ENCODE data around the gene METTL1. TPM values are rescaled to one million over a fixed set of nuclear protein-coding genes. Genes with fewer than 3 reads are reported as not detected.
"Not testable (repeated sequence)": the region's sequence is repeated elsewhere in the genome, so short reads cannot be mapped to it uniquely, and the experiment has no call there.

Gene METTL1
- total RNA-seq, 5 donors from 2014 or later (not counting 1 experiment from before 2014, with no cell fraction given): 10.3 to 17.4 (median 14.5) TPM

DNA sequence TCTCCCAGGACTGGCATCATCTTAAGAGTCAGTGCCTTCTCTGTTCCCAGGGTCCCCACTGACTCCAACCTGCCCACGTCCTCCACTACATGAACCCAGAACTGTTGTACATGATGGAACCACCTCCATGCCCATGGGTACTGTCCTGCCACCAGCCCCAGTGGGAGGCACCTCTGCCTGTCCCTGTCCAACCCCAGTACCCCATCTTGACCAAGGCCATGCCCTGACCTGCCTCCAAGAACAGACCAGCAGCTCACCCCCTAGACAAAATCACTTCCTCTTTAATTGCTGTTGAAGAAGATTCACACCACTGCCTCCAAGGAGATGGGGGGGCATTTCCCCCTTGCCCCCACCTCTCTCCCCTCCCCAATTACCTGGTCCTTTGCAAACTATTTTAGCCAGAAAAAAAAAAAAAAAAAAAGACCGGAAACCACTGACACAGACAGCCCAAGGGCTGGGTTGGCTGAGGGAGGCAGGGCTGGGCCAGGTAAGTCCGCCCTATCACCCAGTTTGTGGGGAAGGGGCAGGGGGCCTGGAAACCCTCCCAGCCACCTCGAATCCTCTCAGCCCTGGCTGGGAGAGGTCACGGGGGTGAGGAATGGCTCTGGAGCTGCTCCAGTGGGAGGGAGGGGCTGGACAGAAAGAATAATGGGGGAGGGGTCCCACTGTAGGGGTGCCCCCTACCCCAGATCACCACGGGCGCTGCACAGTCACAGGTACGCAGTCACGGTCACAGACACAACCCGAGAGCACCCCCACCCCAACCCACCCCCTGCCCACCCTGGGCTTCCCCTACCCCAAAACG lies 46.8 kb downstream of the METTL1 start:
- H3K4me3 ChIP-seq (ENCODE audit: control insufficient read depth in 1 of 2, extremely low read depth in 1 of 2, low read length in 1 of 2): no peak overlapping the region
- peaks cover 32% of the 10 kb centered on the region for H3K36me3 Mint-ChIP-seq
- H3K9me3 Mint-ChIP-seq: no peaks in the 10 kb centered on the region
- peaks cover 0 to 15% of the 10 kb centered on the region in 2 experiments for H3K4me1 ChIP-seq (ENCODE audit: control insufficient read depth in 1 of 2, extremely low read depth in 1 of 2, insufficient read depth in 2 of 2, low read length in 2 of 2)
- ATAC-seq (replicated peaks in 1 of 4) (peak in 1 of 4 experiments; percentile 11), DNase-seq (no peak)
- no peak overlapping the region for H3K27ac ChIP-seq (ENCODE audit: low read length)
- H3K9me3 ChIP-seq: no peaks in the 10 kb centered on the region
- peaks cover 14 to 24% (median 19%) of the 10 kb centered on the region in 3 donors for H3K4me1 Mint-ChIP-seq
- POLR2A ChIA-PET: interaction anchor here (0.5 kb wide), 2 partner anchors 36 to 1097 kb away, joined by 3 to 4 read pairs; no protein-coding TSS in a partner anchor
- no peaks in the 10 kb centered on the region for H3K27me3 Mint-ChIP-seq
- no peaks in the 10 kb centered on the region for H3K27me3 ChIP-seq (replicated peaks in 1 of 2; ENCODE audit: control insufficient read depth in 2 of 2, extremely low read depth in 1 of 2, insufficient read depth in 2 of 2, low read length in 1 of 2)
- no peak overlapping the region for H3K4me3 Mint-ChIP-seq
- 85% methylated on average over 1 of the region's 11 CpGs for WGBS (ENCODE audit: insufficient coverage)
- CTCF ChIA-PET: no interaction called here
- peaks cover 20 to 57% of the 10 kb centered on the region in 2 donors for H3K36me3 ChIP-seq (ENCODE audit: control insufficient read depth in 2 of 2, extremely low read depth in 1 of 2, insufficient read depth in 1 of 2, low read length in 1 of 2)
- peak overlapping the region; percentile 68 to 83 for H3K27ac Mint-ChIP-seq

DNA sequence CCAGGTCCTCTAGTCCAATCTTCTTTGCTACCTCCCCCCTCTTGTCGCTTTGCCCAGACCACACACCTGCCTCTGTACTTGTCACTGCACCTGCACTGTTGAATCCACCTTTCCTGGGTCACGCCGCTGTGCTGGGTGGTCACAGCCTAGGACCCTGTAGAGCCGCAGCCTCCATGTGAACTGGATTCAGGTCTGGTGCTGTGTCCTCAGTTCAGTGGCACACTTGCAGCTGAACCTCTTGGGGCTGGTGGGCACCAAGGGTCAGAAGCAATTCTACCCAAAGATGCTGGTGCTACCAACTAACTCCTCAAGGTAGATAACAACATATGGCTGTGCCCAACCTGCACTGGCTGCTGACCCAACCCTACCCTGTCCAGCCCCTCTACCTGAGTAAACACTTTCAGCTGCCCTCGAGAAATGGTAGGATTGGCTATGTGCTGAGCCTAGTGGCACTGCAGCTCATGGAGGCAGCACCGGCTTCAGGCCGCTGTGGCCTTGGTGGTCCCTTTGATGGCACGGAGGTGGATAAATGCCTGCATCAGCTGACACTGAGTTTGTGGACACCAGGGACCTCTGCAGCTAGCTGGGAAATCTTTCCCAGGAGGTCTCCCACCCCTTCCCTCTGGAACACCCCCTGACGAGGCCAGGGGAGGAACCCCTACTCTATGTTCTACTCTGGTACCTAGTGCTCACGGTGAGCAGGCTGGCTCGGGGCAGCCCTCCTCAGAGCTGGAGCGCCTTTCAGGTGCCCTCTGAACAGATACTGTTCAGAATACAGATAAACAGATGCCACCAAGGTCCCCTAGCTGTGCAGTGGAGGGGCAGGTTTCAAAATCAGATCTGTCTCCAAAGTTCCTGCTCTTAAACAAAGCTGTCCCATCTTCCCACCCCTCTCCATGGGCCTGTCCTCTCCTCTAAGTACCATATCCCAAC lies 47.6 kb downstream of the METTL1 start:
- POLR2A ChIA-PET: interaction anchor here in 1 of 2 donors (0.5 kb wide), 1 partner anchor 35 kb away, joined by 3 read pairs; no protein-coding TSS in a partner anchor

DNA sequence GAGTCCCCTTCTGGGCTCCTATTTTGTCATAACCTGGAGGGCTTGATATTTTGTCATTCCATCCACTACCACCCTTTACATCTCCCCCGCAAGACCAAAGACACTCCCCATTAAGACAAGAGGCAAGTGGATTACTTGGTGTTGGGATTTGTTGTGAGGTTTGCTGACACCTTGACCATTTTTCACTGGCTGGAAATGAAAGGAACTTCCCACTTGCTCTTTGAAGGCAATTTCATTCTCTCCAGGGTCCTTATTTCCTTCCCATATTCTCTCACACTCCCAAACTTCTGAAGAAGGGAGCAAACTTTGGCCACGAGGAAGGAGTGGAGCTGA lies 48.3 kb downstream of the METTL1 start:
- no peaks in the 10 kb centered on the region for H3K9me3 ChIP-seq
- H3K4me1 Mint-ChIP-seq: peaks cover 19 to 24% (median 19%) of the 10 kb centered on the region in 3 donors
- DNase-seq (no peak), ATAC-seq (replicated peaks in 1 of 4) (no peak)
- POLR2A ChIA-PET: no interaction called here
- no peaks in the 10 kb centered on the region for H3K27me3 ChIP-seq (replicated peaks in 1 of 2; ENCODE audit: control insufficient read depth in 2 of 2, extremely low read depth in 1 of 2, insufficient read depth in 2 of 2, low read length in 1 of 2)
- H3K36me3 Mint-ChIP-seq: peaks cover 36% of the 10 kb centered on the region
- H3K4me3 Mint-ChIP-seq: no peak overlapping the region
- no CpG with 5 or more reads among the region's 2 CpGs for WGBS (ENCODE audit: insufficient coverage)
- peaks cover 27 to 59% of the 10 kb centered on the region in 2 donors for H3K36me3 ChIP-seq (ENCODE audit: control insufficient read depth in 2 of 2, extremely low read depth in 1 of 2, insufficient read depth in 1 of 2, low read length in 1 of 2)
- no peaks in the 10 kb centered on the region for H3K27me3 Mint-ChIP-seq
- H3K27ac ChIP-seq (ENCODE audit: low read length): no peak overlapping the region
- CTCF ChIA-PET: interaction anchor here in 1 of 2 donors (0.6 kb wide), 1 partner anchor 1805 kb away, joined by 3 read pairs; no protein-coding TSS in a partner anchor
- H3K27ac Mint-ChIP-seq: peak overlapping the region; percentile 7 to 66
- peaks cover 0 to 15% of the 10 kb centered on the region in 2 experiments for H3K4me1 ChIP-seq (ENCODE audit: control insufficient read depth in 1 of 2, extremely low read depth in 1 of 2, insufficient read depth in 2 of 2, low read length in 2 of 2)
- no peaks in the 10 kb centered on the region for H3K9me3 Mint-ChIP-seq
- no peak overlapping the region for H3K4me3 ChIP-seq (ENCODE audit: control insufficient read depth in 1 of 2, extremely low read depth in 1 of 2, low read length in 1 of 2)

More for the DNA sequence above, 47.6 kb downstream of the METTL1 start:
- Histone ChIP-seq H3K27ac (ENCODE audit: low read length) (no peak overlapping the region), H3K9me3 (no peaks in the 10 kb centered on the region), H3K36me3 (ENCODE audit: control insufficient read depth in 2 of 2, extremely low read depth in 1 of 2, insufficient read depth in 1 of 2, low read length in 1 of 2) (peaks cover 21 to 57% of the 10 kb centered on the region in 2 donors), H3K4me3 (ENCODE audit: control insufficient read depth in 1 of 2, extremely low read depth in 1 of 2, low read length in 1 of 2) (no peak overlapping the region), H3K4me1 (ENCODE audit: control insufficient read depth in 1 of 2, extremely low read depth in 1 of 2, insufficient read depth in 2 of 2, low read length in 2 of 2) (peaks cover 0 to 15% of the 10 kb centered on the region in 2 experiments), H3K27me3 (replicated peaks in 1 of 2; ENCODE audit: control insufficient read depth in 2 of 2, extremely low read depth in 1 of 2, insufficient read depth in 2 of 2, low read length in 1 of 2) (no peaks in the 10 kb centered on the region)
- WGBS (ENCODE audit: insufficient coverage): 96% methylated on average over 7 of the region's 12 CpGs
- Mint-ChIP-seq H3K4me1 (peaks cover 19 to 24% (median 19%) of the 10 kb centered on the region in 3 donors), H3K27ac (peak overlapping the region; percentile 68 to 83), H3K27me3 (no peaks in the 10 kb centered on the region), H3K4me3 (no peak overlapping the region), H3K9me3 (no peaks in the 10 kb centered on the region), H3K36me3 (peaks cover 34% of the 10 kb centered on the region)
- ATAC-seq (replicated peaks in 1 of 4) (peak in 3 of 4 experiments; percentile 15 to 21 (median 17)), DNase-seq (no peak)
- CTCF ChIA-PET: interaction anchor here in 1 of 2 donors (0.6 kb wide), 2 partner anchors 16 to 1806 kb away, joined by 3 read pairs; no protein-coding TSS in a partner anchor

DNA sequence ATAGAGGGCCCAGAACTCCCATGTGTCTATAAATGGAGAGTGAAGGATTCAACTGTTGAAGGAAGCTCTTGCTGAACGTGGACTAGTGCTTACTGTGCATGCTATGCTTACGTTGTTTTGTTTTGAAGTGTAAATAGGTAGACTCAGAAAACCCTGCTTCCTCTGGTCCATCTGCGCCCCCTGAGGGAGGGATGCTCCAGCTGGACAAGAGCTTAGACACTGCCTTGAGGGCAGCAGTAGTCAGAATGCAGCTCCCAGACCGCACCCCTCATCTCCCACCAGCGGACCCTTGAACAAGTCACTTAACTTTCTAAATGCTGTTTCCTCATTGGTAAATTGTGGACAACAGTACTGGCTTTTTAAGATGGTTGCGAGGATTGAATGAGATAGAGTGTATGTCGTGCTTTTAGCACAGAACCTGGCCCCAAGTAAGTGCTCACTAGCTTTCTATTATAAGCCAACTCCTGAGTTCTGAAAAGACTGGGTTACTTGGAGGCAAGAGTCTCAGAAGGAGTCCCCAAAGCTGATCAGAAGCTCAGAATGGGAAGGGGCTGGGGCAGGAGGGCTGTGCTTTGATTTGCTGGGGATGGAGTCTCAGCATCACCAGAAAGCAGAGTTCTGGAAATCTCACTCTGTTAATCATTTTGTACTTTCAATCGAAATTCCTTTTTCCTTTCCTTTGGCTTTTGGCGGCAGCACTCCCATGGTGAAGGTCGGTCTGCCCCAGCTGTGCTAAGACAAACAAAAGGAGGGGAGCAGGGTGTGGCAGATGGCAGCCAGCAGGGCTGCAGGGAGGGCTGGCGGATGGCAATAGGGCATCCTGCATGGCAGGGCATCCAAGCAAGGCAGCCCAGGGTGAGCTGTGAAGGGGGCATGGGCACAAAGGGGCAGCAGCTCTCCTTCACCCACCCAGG lies 48.9 kb downstream of the METTL1 start:
- H3K4me3 Mint-ChIP-seq: no peak overlapping the region
- WGBS (ENCODE audit: insufficient coverage): 83% methylated on average over 2 of the region's 11 CpGs
- H3K36me3 ChIP-seq (ENCODE audit: control insufficient read depth in 2 of 2, extremely low read depth in 1 of 2, insufficient read depth in 1 of 2, low read length in 1 of 2): peaks cover 28 to 59% of the 10 kb centered on the region in 2 donors
- no peaks in the 10 kb centered on the region for H3K27me3 Mint-ChIP-seq
- no peaks in the 10 kb centered on the region for H3K27me3 ChIP-seq (replicated peaks in 1 of 2; ENCODE audit: control insufficient read depth in 2 of 2, extremely low read depth in 1 of 2, insufficient read depth in 2 of 2, low read length in 1 of 2)
- DNase-seq (no peak), ATAC-seq (replicated peaks in 1 of 4) (peak in 1 of 4 experiments; percentile 29)
- POLR2A ChIA-PET: interaction anchor here in 1 of 2 donors (0.6 to 0.7 kb wide), 2 partner anchors 128 to 1711 kb away, joined by 6 to 8 read pairs; no protein-coding TSS in a partner anchor
- peaks cover 34% of the 10 kb centered on the region for H3K36me3 Mint-ChIP-seq
- peaks cover 19 to 24% (median 19%) of the 10 kb centered on the region in 3 donors for H3K4me1 Mint-ChIP-seq
- no peak overlapping the region for H3K4me3 ChIP-seq (ENCODE audit: control insufficient read depth in 1 of 2, extremely low read depth in 1 of 2, low read length in 1 of 2)
- no peaks in the 10 kb centered on the region for H3K9me3 Mint-ChIP-seq
- H3K9me3 ChIP-seq: no peaks in the 10 kb centered on the region
- no peak overlapping the region for H3K27ac ChIP-seq (ENCODE audit: low read length)
- peak overlapping the region; percentile 38 to 66 for H3K27ac Mint-ChIP-seq
- CTCF ChIA-PET: interaction anchor here in 1 of 2 donors (0.6 kb wide), 1 partner anchor 1805 kb away, joined by 3 read pairs; no protein-coding TSS in a partner anchor
- H3K4me1 ChIP-seq (ENCODE audit: control insufficient read depth in 1 of 2, extremely low read depth in 1 of 2, insufficient read depth in 2 of 2, low read length in 2 of 2): peaks cover 0 to 15% of the 10 kb centered on the region in 2 experiments

DNA sequence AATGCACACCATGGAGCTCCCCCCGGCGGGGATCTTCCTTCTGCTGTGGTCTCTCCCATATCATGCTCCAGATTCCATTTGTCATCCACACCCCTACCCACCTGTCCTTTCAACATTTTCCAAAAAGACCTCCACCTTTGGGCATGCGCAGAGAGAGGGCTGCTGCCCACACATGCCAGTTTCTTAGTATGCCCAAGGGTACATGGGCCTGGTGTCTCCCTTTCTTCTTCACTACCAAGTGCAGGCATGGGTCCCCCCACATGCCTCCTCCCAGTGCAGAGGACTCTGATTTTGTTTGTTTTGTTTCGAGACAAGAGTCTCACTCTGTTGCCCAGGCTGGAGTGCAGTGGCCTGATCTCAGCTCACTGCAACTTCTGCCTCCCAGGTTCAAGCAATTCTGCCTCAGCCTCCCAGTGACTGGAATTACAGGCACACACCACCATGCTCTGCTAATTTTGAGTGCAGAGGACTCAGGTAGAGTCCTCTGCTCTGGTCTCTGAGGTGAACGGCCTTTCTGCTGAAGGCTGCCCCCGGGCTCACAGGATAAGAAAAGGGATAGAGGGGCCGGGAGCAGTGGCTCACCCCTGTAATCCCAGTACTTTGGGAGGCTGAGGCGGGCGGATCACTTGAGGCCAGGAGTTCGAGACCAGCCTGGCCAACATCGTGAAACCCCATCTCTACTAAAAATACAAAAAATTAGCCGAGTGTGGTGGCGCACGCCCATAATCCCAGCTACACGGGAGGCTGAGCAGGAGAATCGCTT lies 49.9 kb downstream of the METTL1 start:
- Mint-ChIP-seq H3K36me3 (peaks cover 32% of the 10 kb centered on the region), H3K4me1 (peaks cover 18 to 24% (median 19%) of the 10 kb centered on the region in 3 donors), H3K27ac (peak overlapping the region; percentile 70 to 79)
- DNase-seq; CTCF ChIA-PET; H3K9me3 Mint-ChIP-seq; H3K4me3 ChIP-seq (ENCODE audit: control insufficient read depth in 1 of 2, extremely low read depth in 1 of 2, low read length in 1 of 2); H3K27me3 ChIP-seq (replicated peaks in 1 of 2; ENCODE audit: control insufficient read depth in 2 of 2, extremely low read depth in 1 of 2, insufficient read depth in 2 of 2, low read length in 1 of 2); POLR2A ChIA-PET; H3K27me3 Mint-ChIP-seq; H3K4me3 Mint-ChIP-seq; ATAC-seq (replicated peaks in 1 of 4); H3K27ac ChIP-seq (ENCODE audit: low read length); H3K9me3 ChIP-seq: not testable (repeated sequence)
- Histone ChIP-seq H3K36me3 (ENCODE audit: control insufficient read depth in 2 of 2, extremely low read depth in 1 of 2, insufficient read depth in 1 of 2, low read length in 1 of 2) (peaks cover 32 to 56% of the 10 kb centered on the region in 2 donors), H3K4me1 (ENCODE audit: control insufficient read depth in 1 of 2, extremely low read depth in 1 of 2, insufficient read depth in 2 of 2, low read length in 2 of 2) (peaks cover 0 to 15% of the 10 kb centered on the region in 2 experiments)
- WGBS (ENCODE audit: insufficient coverage): 93% methylated on average over 5 of the region's 16 CpGs

All from T-cell (primary cell).